Measurements from ENCODE around the gene OSBPL10.

The OSBPL10 gene

DNA sequence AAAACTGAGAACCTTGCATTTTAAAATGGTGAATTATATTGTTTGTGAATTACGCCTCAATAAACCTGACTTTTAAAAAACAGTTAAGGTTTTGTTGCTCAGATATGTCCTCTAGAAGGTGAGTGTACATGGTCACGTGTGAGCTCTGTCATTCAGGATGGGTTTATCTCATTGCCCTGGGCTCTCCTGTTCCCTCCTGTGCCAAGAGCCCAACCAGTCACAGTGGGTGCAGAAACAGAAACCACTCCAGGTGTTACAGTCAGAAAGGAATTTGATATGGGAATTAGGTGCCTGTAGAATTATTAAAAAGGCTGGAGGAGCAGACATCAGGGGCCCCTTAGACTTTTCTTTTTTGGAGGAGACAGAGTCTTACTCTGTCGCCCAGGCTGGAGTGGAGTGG, 252.0 kb downstream of the OSBPL10 start:
- no peak for DNase-seq

DNA sequence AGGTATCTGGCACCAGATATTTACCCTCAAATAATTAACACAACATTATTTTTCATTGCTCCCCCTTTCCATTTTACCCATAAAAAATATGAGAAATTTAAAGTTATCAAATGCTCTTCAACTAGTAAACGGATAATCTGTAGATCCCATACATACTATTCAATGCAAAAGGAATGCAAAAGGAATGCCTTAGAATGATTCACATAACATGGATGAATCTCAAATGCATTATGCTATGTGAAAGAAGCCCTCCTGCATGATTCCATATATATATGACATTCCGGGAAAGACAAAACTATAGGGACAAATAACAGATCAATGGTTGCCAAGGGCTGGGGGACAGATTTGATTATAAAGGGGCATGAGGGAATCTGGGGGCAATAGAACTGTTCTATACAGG, 252.7 kb downstream of the OSBPL10 start:
- no peak for DNase-seq

DNA sequence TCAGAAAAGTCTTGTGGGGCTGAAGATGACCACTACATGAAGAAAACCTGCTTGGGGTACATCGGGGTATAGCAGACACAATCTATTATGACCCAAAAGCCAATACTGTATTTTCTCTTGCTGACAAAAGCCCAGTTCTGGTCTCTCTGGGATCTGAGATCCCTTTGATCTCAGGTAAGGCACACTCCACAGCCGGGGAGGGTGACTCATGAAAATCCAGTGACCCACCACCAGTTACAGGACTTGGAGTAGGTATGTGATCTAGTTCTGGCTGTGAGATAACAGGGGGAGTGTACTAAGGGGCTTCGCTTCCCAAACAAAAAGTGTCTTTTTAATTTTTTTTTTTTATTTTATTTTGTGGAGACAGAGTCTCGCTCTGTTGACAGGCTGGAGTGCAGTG, 255.1 kb downstream of the OSBPL10 start:
- DNase-seq: no peak

DNA sequence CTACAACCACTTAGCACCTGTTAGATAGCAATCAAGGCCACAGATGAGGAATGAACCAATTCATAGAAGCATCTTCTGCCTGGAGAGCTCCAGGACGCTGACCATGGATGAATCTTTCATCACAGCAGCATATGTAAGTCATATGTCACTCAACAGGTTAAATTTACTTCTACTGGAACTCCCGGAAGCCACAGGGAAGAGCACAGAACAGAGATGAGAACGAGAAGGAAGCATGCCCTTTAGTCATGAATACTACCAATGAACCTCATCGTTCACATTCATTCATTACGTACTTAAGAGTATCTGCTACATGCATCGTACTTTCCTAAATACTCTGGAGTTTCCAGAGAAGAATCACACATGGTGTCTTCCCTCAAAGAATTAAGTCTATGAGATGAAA, 255.5 kb downstream of the OSBPL10 start:
- no peak for DNase-seq

GRCh38 chr3:31724651-31725050, 256.4 kb downstream of the OSBPL10 start:
- no peak for DNase-seq

DNA sequence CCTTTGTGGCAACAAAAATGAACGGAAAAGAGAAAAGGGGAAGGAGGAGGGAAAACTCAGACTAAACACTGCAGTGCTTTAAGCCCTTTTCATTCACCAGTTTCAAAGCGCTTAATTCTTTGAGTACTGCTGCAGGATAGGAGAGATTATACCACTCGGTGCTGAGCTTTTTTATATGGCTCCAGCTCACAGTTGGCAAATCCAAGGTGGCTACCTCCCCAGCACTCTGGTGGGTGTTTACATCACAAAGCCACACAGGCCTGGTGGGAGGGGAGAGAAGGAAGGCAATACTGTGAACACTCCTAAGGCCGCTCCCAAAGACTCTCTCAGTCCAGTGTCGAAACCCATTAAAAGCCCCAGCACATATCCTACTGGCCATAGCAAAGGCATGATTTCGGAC, 256.9 kb downstream of the OSBPL10 start:
- no peak for DNase-seq

DNA sequence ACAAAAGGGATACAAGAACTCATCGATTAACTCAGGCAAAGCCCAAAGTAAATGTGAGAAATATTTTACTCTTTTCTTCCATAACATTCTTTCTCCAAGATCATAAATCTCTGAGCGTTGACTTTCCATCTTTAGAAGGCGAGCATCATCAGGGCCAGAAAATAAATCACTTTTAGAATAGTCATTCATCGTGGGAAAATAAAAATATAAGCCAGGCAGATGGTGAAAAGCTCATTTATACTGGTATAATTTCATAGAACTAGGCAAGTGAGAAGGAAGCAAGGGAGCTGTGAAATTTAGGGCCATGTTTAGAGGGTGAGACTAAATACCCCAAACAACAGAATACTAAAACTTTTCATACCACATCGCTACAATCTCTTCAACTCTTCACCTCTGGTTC, 257.4 kb downstream of the OSBPL10 start:
- no peak for DNase-seq

DNA sequence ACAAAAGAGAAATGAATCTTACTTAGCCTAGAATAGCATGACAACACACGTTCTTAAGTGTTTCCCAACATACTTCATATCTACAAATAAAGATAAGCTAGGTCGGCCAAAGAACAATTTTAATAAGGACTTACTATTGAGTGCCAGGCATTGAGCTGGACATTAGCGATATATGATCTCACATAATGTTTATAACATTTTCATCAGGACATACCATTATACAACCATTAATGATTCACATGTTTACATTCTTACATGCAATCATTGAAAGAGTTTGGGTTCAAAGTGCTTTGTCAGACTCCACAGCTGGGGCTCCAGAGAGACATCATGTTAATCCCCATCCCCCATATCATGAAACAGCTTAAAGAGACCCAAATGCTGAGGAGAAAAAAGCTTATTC, 259.4 kb downstream of the OSBPL10 start:
- no peak for DNase-seq

GRCh38 chr3:31714495-31715280, 266.4 kb downstream of the OSBPL10 start:
- no peak for DNase-seq

GRCh38 chr3:31713816-31714215, 267.2 kb downstream of the OSBPL10 start:
- DNase-seq: no peak

DNA sequence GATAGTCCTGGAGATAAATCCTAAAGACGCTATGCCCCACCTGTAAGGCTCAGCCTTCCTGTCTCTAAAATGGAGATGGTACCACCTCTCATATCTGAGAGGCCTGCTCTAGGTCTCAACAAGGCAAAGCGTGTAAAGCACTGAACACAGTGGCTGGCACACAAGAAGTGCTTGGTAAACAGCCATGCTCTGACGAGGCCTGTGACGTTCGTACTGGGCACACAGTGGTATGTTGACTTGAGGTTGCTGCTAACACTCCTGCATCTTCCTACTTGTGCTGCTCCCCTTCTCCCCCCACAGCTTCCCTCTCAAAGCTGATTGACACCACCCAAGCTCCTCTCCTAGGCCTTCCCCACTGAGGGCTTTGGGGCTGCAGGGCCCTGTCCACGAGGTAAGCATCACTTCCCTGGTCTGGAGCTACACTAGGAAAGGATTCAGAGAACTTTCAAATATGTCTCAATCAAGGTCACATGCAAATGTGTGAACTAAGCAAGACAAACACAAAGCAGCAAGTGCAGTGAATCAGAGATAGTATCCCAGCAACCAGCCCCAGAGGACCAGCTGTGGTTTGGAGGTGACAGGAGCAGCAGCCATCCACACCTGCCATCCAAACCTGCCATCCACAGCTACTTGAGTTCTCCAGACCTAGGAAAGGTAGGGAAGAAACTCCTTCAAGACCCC, 270.8 kb downstream of the OSBPL10 start:
- DNase-seq: no peak

DNA sequence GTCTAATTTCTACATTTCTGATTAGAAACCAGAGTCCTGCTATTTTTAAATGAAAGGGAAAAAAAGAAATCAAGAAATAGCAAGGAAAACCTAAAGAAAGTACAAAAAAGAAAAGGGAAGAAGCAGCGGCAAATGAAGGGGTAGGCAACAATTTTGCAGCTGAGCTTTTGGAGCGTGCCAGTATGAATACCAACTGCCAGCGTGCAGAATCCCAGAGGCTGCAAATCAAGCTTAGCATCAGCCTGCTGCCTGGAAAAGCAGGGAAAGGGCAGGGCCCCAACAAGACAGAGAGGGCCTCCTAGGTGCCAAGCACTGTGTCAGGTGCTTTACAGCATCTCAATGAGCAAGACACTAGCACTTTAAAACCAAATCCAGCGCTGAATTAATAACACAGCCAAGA, 271.5 kb downstream of the OSBPL10 start:
- no peak for DNase-seq

DNA sequence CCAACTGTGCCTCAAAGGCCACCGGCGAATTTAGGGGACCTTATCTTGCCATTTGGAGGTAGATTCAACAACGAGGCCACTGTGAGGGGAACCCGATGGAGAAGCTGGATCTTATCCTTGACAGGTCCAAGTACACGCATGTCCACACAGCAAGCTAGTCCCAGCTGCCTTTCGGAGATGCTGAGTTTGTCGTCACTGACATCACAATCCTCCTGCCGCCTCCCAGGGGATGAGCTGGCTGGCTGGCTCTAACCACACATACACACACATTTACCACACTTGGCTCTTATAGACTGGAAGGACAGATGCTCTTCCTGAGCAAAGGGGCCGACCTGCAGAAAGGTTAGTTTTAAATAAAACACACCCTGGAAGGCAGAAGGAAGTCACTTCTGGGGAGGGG, 272.1 kb downstream of the OSBPL10 start:
- no peak for DNase-seq

GRCh38 chr3:31707286-31707685, 273.8 kb downstream of the OSBPL10 start:
- DNase-seq: no peak

GRCh38 chr3:31705736-31706135, 275.3 kb downstream of the OSBPL10 start:
- no peak for DNase-seq

DNA sequence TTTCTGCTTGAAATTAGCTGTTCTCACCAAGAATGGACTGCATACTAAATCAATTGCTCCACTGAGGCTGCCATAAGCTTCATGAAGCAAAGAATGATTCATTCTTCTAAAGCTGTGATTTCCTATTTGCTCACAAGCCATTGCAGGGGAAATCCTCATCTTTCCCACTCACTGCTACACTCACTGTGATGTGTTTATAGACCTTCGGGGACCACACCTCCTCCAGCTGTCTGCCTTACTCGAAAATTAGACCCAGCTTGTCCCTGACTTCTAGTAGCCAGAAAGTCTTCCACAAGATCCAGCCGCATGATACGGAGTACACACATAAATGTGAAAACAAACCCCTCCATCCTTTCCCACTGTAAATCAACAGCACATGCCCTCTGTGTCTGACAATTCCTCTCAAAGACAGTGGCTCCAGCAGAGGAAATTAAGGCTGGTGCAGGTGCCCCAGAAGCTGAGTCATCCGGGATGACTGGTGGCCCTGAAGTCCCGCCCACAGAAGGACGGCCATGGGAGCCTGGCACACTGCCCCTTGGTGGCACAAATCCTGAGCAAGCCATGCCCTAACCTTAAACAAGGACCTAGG, 276.4 kb downstream of the OSBPL10 start:
- DNase-seq: no peak

GRCh38 chr3:31704156-31704555, 276.9 kb downstream of the OSBPL10 start:
- no peak for DNase-seq

- DNase-seq: no peak
These were observed 279.8 kb downstream of the OSBPL10 start for GRCh38 chr3:31701286-31701685.

GRCh38 chr3:31699309-31699953, 281.6 kb downstream of the OSBPL10 start:
- DNase-seq: no peak

DNA sequence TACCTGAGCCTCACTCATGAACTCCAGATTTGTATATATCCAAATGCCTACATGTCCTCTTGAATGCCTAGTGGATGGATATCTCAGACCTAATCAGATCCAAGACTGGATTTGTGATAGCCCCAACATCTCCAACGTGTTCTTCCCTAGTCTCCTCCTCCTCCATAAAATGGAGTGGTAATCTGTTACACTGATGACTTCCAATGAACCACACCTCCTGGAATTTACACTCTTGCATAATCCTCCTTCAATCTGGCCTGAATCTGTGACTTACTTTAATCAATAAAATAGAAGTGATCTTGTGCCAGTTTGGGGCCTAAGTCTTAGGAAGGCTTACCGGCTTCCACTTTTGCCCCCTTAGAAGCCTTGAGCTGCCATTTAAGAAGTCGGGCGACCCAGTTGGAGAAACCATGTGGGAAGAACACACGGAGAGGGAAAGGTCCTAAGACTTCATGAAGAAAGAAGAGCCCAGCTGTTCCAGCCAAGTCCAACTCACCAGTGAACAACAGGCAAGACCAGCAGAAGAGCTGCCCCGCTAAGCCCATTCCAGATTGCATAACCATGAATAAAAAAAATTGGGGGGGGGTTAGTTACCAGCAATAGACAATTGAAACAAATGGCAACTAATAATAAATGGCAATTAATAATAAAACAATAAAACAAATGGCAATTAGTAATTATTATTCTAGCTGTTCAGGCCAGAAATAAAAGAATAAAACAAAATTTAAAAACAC, 284.1 kb downstream of the OSBPL10 start:
- no peak for DNase-seq

- no peak for DNase-seq
These were observed 285.1 kb downstream of the OSBPL10 start for GRCh38 chr3:31696009-31696297.

- DNase-seq: no peak
These were observed 285.6 kb downstream of the OSBPL10 start for GRCh38 chr3:31695280-31696008.

GRCh38 chr3:31693346-31693745, 287.7 kb downstream of the OSBPL10 start:
- no peak for DNase-seq
